A673 (cell line): ENCODE data around the gene SCRT2.

Experiments used
- EZH2 ChIP-seq: fragments of 200-600 bp; sonication (generic); IDR thresholded peaks from 2 replicates; pipeline ENCODE4 v1.6.1; 2017; ENCODE audit warnings: borderline replicate concordance, low read depth, mild to moderate bottlenecking, mixed read lengths, antibody characterized with exemption, low read length; ENCODE audit not compliant: poor library complexity, severe bottlenecking
- TF ChIP-seq, protein P1 (sequence below): fragments of 300-800, 200-600 bp; sonication (generic); conservative IDR thresholded peaks from 2 replicates; pipeline ENCODE4 v1.5.1; 2017; ENCODE audit warnings: low read depth, mild to moderate bottlenecking, antibody characterized with exemption, low read length, moderate library complexity, mixed read lengths

DNA sequence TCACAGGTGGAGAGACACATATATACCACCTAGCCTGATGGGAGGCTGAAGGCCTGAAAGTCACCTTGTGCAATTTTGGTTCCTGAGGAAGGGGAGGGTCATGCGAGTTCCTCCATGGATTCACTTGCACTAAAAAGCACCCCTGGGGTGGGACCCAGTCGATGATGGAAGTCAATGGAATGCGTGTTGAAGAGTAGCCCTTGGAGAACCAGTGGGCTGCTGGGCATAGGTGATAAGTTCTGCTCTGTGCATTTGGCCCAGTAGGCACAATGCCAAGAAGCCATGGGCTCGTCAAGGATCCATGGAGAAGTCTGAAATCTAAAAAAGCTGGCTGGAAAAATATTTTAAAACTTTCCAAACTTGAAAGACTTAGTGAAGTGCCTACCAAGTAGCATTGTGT, 18.9 kb upstream of the SCRT2 start:
- TF ChIP-seq, protein P1, sequence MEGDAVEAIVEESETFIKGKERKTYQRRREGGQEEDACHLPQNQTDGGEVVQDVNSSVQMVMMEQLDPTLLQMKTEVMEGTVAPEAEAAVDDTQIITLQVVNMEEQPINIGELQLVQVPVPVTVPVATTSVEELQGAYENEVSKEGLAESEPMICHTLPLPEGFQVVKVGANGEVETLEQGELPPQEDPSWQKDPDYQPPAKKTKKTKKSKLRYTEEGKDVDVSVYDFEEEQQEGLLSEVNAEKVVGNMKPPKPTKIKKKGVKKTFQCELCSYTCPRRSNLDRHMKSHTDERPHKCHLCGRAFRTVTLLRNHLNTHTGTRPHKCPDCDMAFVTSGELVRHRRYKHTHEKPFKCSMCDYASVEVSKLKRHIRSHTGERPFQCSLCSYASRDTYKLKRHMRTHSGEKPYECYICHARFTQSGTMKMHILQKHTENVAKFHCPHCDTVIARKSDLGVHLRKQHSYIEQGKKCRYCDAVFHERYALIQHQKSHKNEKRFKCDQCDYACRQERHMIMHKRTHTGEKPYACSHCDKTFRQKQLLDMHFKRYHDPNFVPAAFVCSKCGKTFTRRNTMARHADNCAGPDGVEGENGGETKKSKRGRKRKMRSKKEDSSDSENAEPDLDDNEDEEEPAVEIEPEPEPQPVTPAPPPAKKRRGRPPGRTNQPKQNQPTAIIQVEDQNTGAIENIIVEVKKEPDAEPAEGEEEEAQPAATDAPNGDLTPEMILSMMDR: no peak
- no peak for TF ChIP-seq EZH2
